Measurements from ENCODE around the gene RRP8.

The RRP8 gene

GRCh38 chr11:6546735-6547134, 56.7 kb downstream of the RRP8 start:
- DNase-seq (ENCODE audit: insufficient read length) (no peak), FAIRE-seq (no peak)
- TF ChIP-seq POLR2AphosphoS5 (IDR thresholded peaks at IDR 0.05; ENCODE audit: low read depth, low read length) (no peak), POLR2A (IDR thresholded peaks at IDR 0.05; ENCODE audit: low read depth, low read length) (no peak), TAF1 (IDR thresholded peaks at IDR 0.05; ENCODE audit: borderline replicate concordance, low read depth, low read length) (no peak)

- DNase-seq (ENCODE audit: insufficient read length) (no peak), FAIRE-seq (no peak)
- TF ChIP-seq POLR2AphosphoS5 (IDR thresholded peaks at IDR 0.05; ENCODE audit: low read depth, low read length): no peak
- TF ChIP-seq TAF1 (IDR thresholded peaks at IDR 0.05; ENCODE audit: borderline replicate concordance, low read depth, low read length): no peak
- no peak for TF ChIP-seq POLR2A (IDR thresholded peaks at IDR 0.05; ENCODE audit: low read depth, low read length)
Measured at GRCh38 chr11:6545917-6546605, 57.4 kb downstream of the RRP8 start.
